Gastrocnemius medialis (tissue), 4 donors: ENCODE measurements around the gene CHP1. TPM values are rescaled to one million over a fixed set of nuclear protein-coding genes. Genes with fewer than 3 reads are reported as not detected.

ENCODE experiments used
- ATAC-seq, 2 donors: fragments of 150-250 bp; one replicate each; pipeline ENCODE4 v1.9.1; 2016
- DNase-seq, 2 donors: peaks; one replicate each; pipeline ENCODE4 v3.0.0-alpha.2; 2019
- H3K27ac ChIP-seq, 4 donors: fragments of 200-600 bp; sonication (generic); 1 replicate in 1 of 4; 2 replicates in 3 of 4; pipeline ENCODE4 v1.5.1; 2016 to 2018; ENCODE audit warnings: mild to moderate bottlenecking in 2 of 4, moderate library complexity in 1 of 4
- H3K27me3 ChIP-seq, 3 donors: fragments of 200-600 bp; sonication (generic) in 2 of 3; 1 replicate in 1 of 3; 2 replicates in 2 of 3; pipeline versions ENCODE4 v1.5.1 to v1.6.0; 2016 to 2019; ENCODE audit warnings: mild to moderate bottlenecking in 1 of 3, moderate library complexity in 1 of 3
- H3K36me3 ChIP-seq, 2 donors: fragments of 200-600 bp; sonication (generic) in 1 of 2; one replicate each; pipeline ENCODE4 v1.5.1; 2017 to 2018
- H3K4me1 ChIP-seq, 2 donors: fragments of 200-600 bp; sonication (generic) in 1 of 2; one replicate each; pipeline ENCODE4 v1.5.1; 2016 to 2017; ENCODE audit warnings: mild to moderate bottlenecking in 2 of 2
- H3K4me3 ChIP-seq, 4 donors: fragments of 200-600 bp; sonication (generic) in 3 of 4; 1 replicate in 1 of 4; 2 replicates in 3 of 4; pipeline ENCODE4 v1.5.1; 2016 to 2019; ENCODE audit warnings: mild to moderate bottlenecking in 2 of 4
- H3K9me3 ChIP-seq, 3 donors: fragments of 200-600 bp; sonication (generic) in 2 of 3; 1 replicate in 1 of 3; 2 replicates in 2 of 3; pipeline ENCODE4 v1.5.1; 2016 to 2019
- CTCF ChIP-seq, 5 experiments: fragments of 450-650 bp in 3 of 5; fragments of 200-600 bp in 2 of 5; sonication (generic) in 2 of 5; IDR thresholded peaks in 4 of 5; conservative IDR thresholded peaks in 1 of 5; 1 replicate in 4 of 5; 2 replicates in 1 of 5; pipeline ENCODE4 v1.5.1; 2016 to 2019; ENCODE audit warnings: antibody characterized with exemption in 5 of 5, mild to moderate bottlenecking in 3 of 5, moderate library complexity in 3 of 5
- POLR2A ChIP-seq, 2 donors: fragments of 450-650 bp; IDR thresholded peaks; one replicate each; pipeline ENCODE4 v1.6.1; 2017; ENCODE audit warnings: antibody characterized with exemption in 2 of 2, mild to moderate bottlenecking in 2 of 2, moderate library complexity in 2 of 2
- in situ Hi-C, 4 donors: fragments of 200-750 bp; cut with MboI; loops; one replicate each; pipeline versions ENCODE4 v1.15.0 to v1.8.0; 2017; ENCODE audit warnings: low sequenced_read_pairs in 4 of 4
- intact Hi-C: fragments of 100-400 bp; cut with DNase I; formaldehyde crosslinking; loops from one replicate; pipeline ENCODE4 v1.15.1; 2023; ENCODE audit warnings: low total_unique reads
- total RNA-seq, 4 donors: library from RNA; depleted of rRNA; stranded (reverse); fragments of >200 nt; gene quantifications; one replicate each; pipeline versions ENCODE4 v1.1.0 to v1.2.3, GENCODE V29; 2016

The CHP1 gene
- total RNA-seq, 4 donors from 2014 or later = 208 to 293 (median 266) TPM

GRCh38 chr15:41199470-41199869 is 31.6 kb upstream of the CHP1 start:
- intact Hi-C loops = no loop called here
- Histone ChIP-seq H3K4me1 (no peaks in the 10 kb centered on the region), H3K36me3 (no peaks in the 10 kb centered on the region), H3K27ac (no peak overlapping the region), H3K9me3 (no peaks in the 10 kb centered on the region), H3K27me3 (no peaks in the 10 kb centered on the region), H3K4me3 (no peak overlapping the region)
- TF ChIP-seq CTCF (IDR thresholded peaks at IDR 0.05 in 4 of 5, conservative IDR thresholded peaks at IDR 0.05 in 1 of 5) (no peak), POLR2A (IDR thresholded peaks at IDR 0.05) (no peak)
- in situ Hi-C loops = no loop called here
- DNase-seq = no peak
- ATAC-seq = no peak

GRCh38 chr15:41203395-41203794 is 27.7 kb upstream of the CHP1 start:
- no peak for DNase-seq
- intact Hi-C loops (no loop called here), in situ Hi-C loops (no loop called here)
- Histone ChIP-seq H3K27me3 (no peaks in the 10 kb centered on the region), H3K36me3 (no peaks in the 10 kb centered on the region), H3K4me1 (no peaks in the 10 kb centered on the region), H3K27ac (no peak overlapping the region), H3K4me3 (no peak overlapping the region), H3K9me3 (no peaks in the 10 kb centered on the region)
- no peak for ATAC-seq
- TF ChIP-seq CTCF (IDR thresholded peaks at IDR 0.05 in 4 of 5, conservative IDR thresholded peaks at IDR 0.05 in 1 of 5) (no peak), POLR2A (IDR thresholded peaks at IDR 0.05) (no peak)

GRCh38 chr15:41205315-41205714 is 25.8 kb upstream of the CHP1 start:
- H3K9me3 ChIP-seq = no peaks in the 10 kb centered on the region
- ATAC-seq (no peak), DNase-seq (no peak)
- intact Hi-C loops = no loop called here
- no peaks in the 10 kb centered on the region for H3K27me3 ChIP-seq
- H3K4me3 ChIP-seq = no peak overlapping the region
- TF ChIP-seq CTCF (IDR thresholded peaks at IDR 0.05 in 4 of 5, conservative IDR thresholded peaks at IDR 0.05 in 1 of 5) (no peak), POLR2A (IDR thresholded peaks at IDR 0.05) (no peak)
- no peaks in the 10 kb centered on the region for H3K4me1 ChIP-seq
- H3K36me3 ChIP-seq = no peaks in the 10 kb centered on the region
- in situ Hi-C loops = no loop called here
- H3K27ac ChIP-seq = no peak overlapping the region

GRCh38 chr15:41207687-41208448 is 23.2 kb upstream of the CHP1 start:
- no peak for DNase-seq
- Histone ChIP-seq H3K9me3 (no peaks in the 10 kb centered on the region), H3K36me3 (no peaks in the 10 kb centered on the region), H3K27me3 (peaks cover 0 to 3% (median 0%) of the 10 kb centered on the region in 3 donors), H3K4me3 (no peak overlapping the region), H3K4me1 (no peaks in the 10 kb centered on the region), H3K27ac (no peak overlapping the region)
- intact Hi-C loops = no loop called here
- in situ Hi-C loops = no loop called here
- ATAC-seq = no peak
- TF ChIP-seq POLR2A (IDR thresholded peaks at IDR 0.05) (no peak), CTCF (IDR thresholded peaks at IDR 0.05 in 4 of 5, conservative IDR thresholded peaks at IDR 0.05 in 1 of 5) (no peak)

GRCh38 chr15:41215708-41216107 is 15.4 kb upstream of the CHP1 start:
- TF ChIP-seq CTCF (IDR thresholded peaks at IDR 0.05 in 4 of 5, conservative IDR thresholded peaks at IDR 0.05 in 1 of 5) (no peak), POLR2A (IDR thresholded peaks at IDR 0.05) (no peak)
- H3K36me3 ChIP-seq = no peaks in the 10 kb centered on the region
- no peaks in the 10 kb centered on the region for H3K4me1 ChIP-seq
- peaks cover 0 to 5% (median 0%) of the 10 kb centered on the region in 3 donors for H3K27me3 ChIP-seq
- intact Hi-C loops = no loop called here
- in situ Hi-C loops = no loop called here
- H3K9me3 ChIP-seq = no peaks in the 10 kb centered on the region
- DNase-seq (no peak), ATAC-seq (no peak)
- no peak overlapping the region for H3K4me3 ChIP-seq
- H3K27ac ChIP-seq = no peak overlapping the region
